Tibial artery (tissue), 4 donors: ENCODE data around the gene DCST1.

Experiments used
- DNase-seq, 2 donors: peaks; one replicate each; pipeline ENCODE4 v3.0.0-alpha.2; 2019
- H3K27ac ChIP-seq, 2 donors: fragments of 200-600 bp; sonication (generic) in 1 of 2; 1 replicate in 1 of 2; 2 replicates in 1 of 2; pipeline ENCODE4 v1.5.1; 2018 to 2019; ENCODE audit warnings: mild to moderate bottlenecking in 1 of 2
- H3K27me3 ChIP-seq, 2 donors: fragments of 200-600 bp; sonication (generic) in 1 of 2; one replicate each; pipeline versions ENCODE4 v1.5.1 to v1.6.0; 2016 to 2019
- H3K36me3 ChIP-seq, 3 donors: fragments of 200-600 bp; sonication (generic) in 2 of 3; one replicate each; pipeline ENCODE4 v1.5.1; 2016 to 2019; ENCODE audit warnings: mild to moderate bottlenecking in 2 of 3
- H3K4me1 ChIP-seq, 4 donors: fragments of 200-600 bp; sonication (generic) in 2 of 4; 1 replicate in 3 of 4; 2 replicates in 1 of 4; pipeline ENCODE4 v1.5.1; 2016 to 2019
- H3K4me3 ChIP-seq, 2 donors: fragments of 200-600 bp; sonication (generic) in 1 of 2; 1 replicate in 1 of 2; 2 replicates in 1 of 2; pipeline ENCODE4 v1.5.1; 2018 to 2019; ENCODE audit warnings: mild to moderate bottlenecking in 2 of 2
- H3K9me3 ChIP-seq, 3 donors: fragments of 200-600 bp; sonication (generic) in 1 of 3; one replicate each; pipeline ENCODE4 v1.5.1; 2016 to 2019
- intact Hi-C: fragments of 100-400 bp; cut with DNase I; formaldehyde crosslinking; loops from one replicate; pipeline ENCODE4 v1.15.0; 2023; ENCODE audit warnings: low total_unique reads
- TF ChIP-seq, protein P1 (sequence below), 2 experiments: fragments of 200-600 bp in 1 of 2; fragments of 450-650 bp in 1 of 2; IDR thresholded peaks; one replicate each; pipeline ENCODE4 v1.5.1; 2017 to 2019; ENCODE audit warnings: antibody characterized with exemption in 2 of 2, mild to moderate bottlenecking in 1 of 2, moderate library complexity in 1 of 2

Gene DCST1

DNA sequence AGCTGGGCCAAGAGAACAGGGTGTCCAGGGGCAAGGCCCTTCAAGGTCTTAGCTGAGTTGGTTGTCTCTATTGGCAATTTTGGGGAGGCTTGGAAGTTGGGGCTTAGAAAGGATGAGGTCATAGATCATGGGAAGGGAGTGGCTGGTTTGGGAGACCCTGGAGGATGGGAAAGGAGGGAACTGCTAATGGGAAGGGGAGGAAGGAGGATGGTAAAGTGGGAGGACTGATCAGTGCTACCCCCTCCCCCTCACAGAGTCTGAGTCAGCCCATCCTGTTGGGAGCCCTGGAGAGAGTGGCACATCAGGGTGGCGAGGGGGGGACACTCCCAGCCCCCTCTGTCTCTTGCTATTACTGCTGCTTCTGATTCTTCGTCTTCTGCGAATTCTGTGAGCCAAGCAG lies 35.0 kb downstream of the DCST1 start:
- Histone ChIP-seq H3K27me3 (no peaks in the 10 kb centered on the region), H3K4me3 (no peak overlapping the region), H3K36me3 (peaks cover 0 to 23% (median 0%) of the 10 kb centered on the region in 3 donors), H3K9me3 (no peaks in the 10 kb centered on the region), H3K4me1 (peaks cover 0 to 24% (median 18%) of the 10 kb centered on the region in 4 donors), H3K27ac (no peak overlapping the region)
- TF ChIP-seq, protein P1, sequence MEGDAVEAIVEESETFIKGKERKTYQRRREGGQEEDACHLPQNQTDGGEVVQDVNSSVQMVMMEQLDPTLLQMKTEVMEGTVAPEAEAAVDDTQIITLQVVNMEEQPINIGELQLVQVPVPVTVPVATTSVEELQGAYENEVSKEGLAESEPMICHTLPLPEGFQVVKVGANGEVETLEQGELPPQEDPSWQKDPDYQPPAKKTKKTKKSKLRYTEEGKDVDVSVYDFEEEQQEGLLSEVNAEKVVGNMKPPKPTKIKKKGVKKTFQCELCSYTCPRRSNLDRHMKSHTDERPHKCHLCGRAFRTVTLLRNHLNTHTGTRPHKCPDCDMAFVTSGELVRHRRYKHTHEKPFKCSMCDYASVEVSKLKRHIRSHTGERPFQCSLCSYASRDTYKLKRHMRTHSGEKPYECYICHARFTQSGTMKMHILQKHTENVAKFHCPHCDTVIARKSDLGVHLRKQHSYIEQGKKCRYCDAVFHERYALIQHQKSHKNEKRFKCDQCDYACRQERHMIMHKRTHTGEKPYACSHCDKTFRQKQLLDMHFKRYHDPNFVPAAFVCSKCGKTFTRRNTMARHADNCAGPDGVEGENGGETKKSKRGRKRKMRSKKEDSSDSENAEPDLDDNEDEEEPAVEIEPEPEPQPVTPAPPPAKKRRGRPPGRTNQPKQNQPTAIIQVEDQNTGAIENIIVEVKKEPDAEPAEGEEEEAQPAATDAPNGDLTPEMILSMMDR (IDR thresholded peaks at IDR 0.05) = no peak
- no peak for DNase-seq
- intact Hi-C loops = no loop called here

DNA sequence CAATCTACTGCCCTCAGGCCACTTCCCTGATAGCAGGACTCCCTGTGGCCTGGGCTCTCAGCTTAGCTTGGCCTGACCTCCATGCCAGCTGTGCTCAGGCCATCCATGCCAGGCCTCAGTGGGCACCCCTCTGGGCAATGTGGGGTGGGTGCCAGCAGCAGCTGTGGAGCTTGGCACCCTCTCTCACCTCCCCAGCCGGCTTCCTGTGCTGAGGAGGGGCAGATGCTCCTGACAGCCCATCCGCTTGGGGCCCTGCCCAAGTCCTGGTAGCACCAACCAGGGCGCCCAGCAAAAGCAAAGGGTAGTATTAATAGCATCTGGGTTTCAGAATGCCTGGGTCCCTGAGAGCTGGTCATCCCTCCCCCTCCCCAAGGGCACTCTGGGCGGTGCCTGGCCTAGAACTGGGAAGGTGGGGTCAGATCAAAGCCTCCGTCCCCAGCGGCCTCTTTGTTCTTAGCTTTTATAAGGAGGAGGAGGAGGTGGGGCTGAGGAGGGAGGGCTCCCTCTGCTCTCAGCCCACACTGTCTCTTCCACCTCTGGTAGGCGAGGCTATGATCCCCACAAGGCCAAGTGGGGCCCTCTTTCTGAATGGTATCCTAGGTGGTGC lies 36.0 kb downstream of the DCST1 start:
- Histone ChIP-seq H3K4me1 (peaks cover 0 to 18% (median 13%) of the 10 kb centered on the region in 4 donors), H3K9me3 (no peaks in the 10 kb centered on the region), H3K4me3 (no peak overlapping the region), H3K36me3 (peaks cover 0 to 23% (median 0%) of the 10 kb centered on the region in 3 donors), H3K27me3 (no peaks in the 10 kb centered on the region), H3K27ac (no peak overlapping the region)
- intact Hi-C loops = no loop called here
- TF ChIP-seq, protein P1 (IDR thresholded peaks at IDR 0.05) = no peak
- DNase-seq = no peak

DNA sequence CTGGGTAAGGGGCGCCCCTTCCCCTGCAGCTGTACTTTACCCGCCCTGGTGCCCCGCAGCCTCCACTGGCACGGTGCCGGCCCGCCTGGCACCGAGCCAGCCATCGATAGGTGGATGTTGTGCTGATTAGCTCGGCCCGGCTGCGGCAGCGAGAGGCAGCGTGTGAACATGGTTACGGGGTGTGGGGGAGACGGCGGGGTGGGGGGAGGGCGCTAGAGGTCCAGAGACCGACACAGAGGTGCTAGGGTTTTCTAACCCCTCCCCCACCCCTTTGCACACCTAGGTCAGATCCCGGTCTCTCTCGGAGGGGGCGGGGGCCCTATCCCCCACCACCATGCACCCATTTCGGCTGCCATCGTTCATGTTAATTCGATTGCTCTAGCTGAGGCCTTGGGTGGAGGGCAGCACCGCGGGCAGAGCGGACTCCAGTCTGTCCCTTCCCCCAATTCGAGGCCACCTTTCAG lies 36.6 kb downstream of the DCST1 start:
- TF ChIP-seq, protein P1 (IDR thresholded peaks at IDR 0.05) = no peak

DNA sequence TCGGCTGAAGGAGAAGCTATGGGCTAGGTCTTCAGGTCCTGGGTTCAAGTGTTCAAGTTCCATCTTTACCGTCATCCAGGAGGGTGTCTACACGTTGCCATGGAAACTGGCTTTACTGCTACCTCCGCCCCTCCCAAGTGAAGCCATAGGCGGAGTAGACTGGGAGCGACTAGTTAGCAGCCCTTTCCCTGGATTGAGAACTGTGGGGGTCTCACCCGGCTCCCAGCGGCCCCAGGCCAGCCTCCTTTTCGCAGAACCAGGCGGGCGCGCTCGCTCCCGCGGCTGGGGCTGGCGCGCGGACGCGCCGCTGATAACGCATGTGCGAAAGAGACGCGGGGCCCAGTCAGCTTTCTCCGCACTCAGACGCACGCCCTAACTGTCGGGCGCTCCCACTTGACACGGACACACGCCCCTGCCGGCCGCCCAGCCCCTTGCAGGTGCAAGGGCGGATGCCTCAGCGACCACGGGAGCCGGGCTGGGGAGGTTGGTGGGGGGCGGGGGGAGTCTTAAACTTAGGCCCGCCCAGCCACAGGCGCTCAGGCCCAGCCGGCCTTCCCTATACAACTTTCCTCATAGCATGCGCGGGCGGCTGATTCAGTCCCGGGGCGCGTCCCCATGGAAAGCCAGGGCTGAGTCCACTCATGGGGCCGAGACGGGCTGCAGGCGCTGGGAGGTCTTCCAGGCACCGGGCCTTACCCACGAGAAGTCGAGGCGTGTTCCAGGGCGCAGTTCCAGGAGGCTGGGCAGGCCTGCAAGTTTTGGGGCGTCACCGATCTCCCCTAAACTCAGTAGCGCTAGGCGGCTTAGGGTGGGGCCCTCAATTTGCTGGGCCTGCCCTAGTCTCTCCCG lies 37.3 kb downstream of the DCST1 start:
- intact Hi-C loops = no loop called here
- DNase-seq = peak; percentile 69 to 85

More for the DNA sequence above, 36.6 kb downstream of the DCST1 start:
- H3K27me3 ChIP-seq = no peaks in the 10 kb centered on the region
- no peaks in the 10 kb centered on the region for H3K9me3 ChIP-seq
- H3K27ac ChIP-seq = peak overlapping the region in 1 of 2 donors; percentile 56
- intact Hi-C loops = no loop called here
- peak overlapping the region; percentile 46 to 49 for H3K4me3 ChIP-seq
- DNase-seq = no peak
- peaks cover 0 to 23% (median 0%) of the 10 kb centered on the region in 3 donors for H3K36me3 ChIP-seq
- peaks cover 0 to 16% (median 13%) of the 10 kb centered on the region in 4 donors for H3K4me1 ChIP-seq

DNA sequence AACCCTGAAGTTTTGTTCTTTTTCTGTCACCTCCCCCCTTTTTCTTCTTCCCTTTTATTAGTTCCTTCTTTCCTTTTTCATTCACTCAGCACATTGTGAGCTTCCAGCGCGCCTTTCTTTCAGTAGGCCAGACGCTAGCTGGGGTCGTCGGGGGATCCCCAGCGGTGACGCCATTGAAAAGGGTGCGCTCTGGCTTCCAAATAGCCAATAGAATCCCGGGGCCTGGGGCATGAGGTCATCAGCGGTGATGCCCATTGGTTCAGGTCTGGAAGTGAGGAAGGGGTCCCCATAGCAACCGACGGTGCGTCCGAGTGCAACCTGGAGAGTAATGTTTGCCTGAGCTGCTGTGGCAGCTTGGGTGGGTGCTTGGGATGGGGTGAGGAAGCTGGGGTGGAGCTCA lies 38.1 kb downstream of the DCST1 start:
- no peaks in the 10 kb centered on the region for H3K27me3 ChIP-seq
- no peak for DNase-seq
- H3K9me3 ChIP-seq = no peaks in the 10 kb centered on the region
- no peak overlapping the region for H3K27ac ChIP-seq
- peaks cover 0 to 16% (median 13%) of the 10 kb centered on the region in 4 donors for H3K4me1 ChIP-seq
- no peak overlapping the region for H3K4me3 ChIP-seq
- peaks cover 0 to 18% (median 0%) of the 10 kb centered on the region in 3 donors for H3K36me3 ChIP-seq
- intact Hi-C loops = no loop called here
- TF ChIP-seq, protein P1 (IDR thresholded peaks at IDR 0.05) = no peak

More for the DNA sequence above, 37.3 kb downstream of the DCST1 start:
- H3K36me3 ChIP-seq = peaks cover 0 to 23% (median 0%) of the 10 kb centered on the region in 3 donors
- TF ChIP-seq, protein P1 (IDR thresholded peaks at IDR 0.05) = peak; percentile 20 to 44
- H3K9me3 ChIP-seq = no peaks in the 10 kb centered on the region
- H3K4me1 ChIP-seq = peaks cover 0 to 16% (median 13%) of the 10 kb centered on the region in 4 donors
- H3K27ac ChIP-seq = peak overlapping the region; percentile 33 to 56
- H3K27me3 ChIP-seq = no peaks in the 10 kb centered on the region
- peak overlapping the region; percentile 46 to 49 for H3K4me3 ChIP-seq
